K562 (cell line): ENCODE results near the gene SFT2D2. TPM values are rescaled to one million over a fixed set of nuclear protein-coding genes. Genes with fewer than 3 reads are reported as not detected.

Experiments used
- CTBP1 ChIP-seq: fragments of 450-650 bp; IDR thresholded peaks from 2 replicates; pipeline ENCODE4 v1.6.1; 2016; ENCODE audit warnings: borderline replicate concordance
- FOS ChIP-seq: IDR thresholded peaks from 3 replicates; pipeline ENCODE4 v1.6.1; 2011; ENCODE audit not compliant: insufficient read length; ENCODE audit errors: extremely low read depth
- JUNB ChIP-seq: fragments of 450-650 bp; formaldehyde crosslinking; conservative IDR thresholded peaks from 2 replicates; pipeline ENCODE4 v1.4.0; 2020; ENCODE audit warnings: mild to moderate bottlenecking
- MED1 ChIP-seq: sonication (generic); formaldehyde crosslinking; IDR thresholded peaks from 2 replicates; pipeline ENCODE4 v1.8.1; 2023; ENCODE audit warnings: missing genetic modification reagents, borderline replicate concordance
- PHTF2 ChIP-seq: fragments of 250-450 bp; sonication (Bioruptor Pico); IDR thresholded peaks from 2 replicates; pipeline ENCODE4 v1.5.0; 2021; ENCODE audit warnings: mild to moderate bottlenecking
- POLR3A ChIP-seq: IDR thresholded peaks from 2 replicates; pipeline ENCODE4 v1.6.1; 2011; ENCODE audit warnings: borderline replicate concordance, mild to moderate bottlenecking, moderate library complexity; ENCODE audit not compliant: insufficient read length, insufficient read depth; ENCODE audit errors: extremely low read depth
- RNF219 ChIP-seq: fragments of 250-450 bp; sonication (Bioruptor Pico); IDR thresholded peaks from 2 replicates; pipeline ENCODE4 v1.5.0; 2022; ENCODE audit warnings: mild to moderate bottlenecking
- SMARCA5 ChIP-seq: fragments of 450-650 bp; IDR thresholded peaks from 2 replicates; pipeline ENCODE4 v1.6.1; 2016
- SRSF3 ChIP-seq: fragments of 200-400 bp; formaldehyde crosslinking; IDR thresholded peaks from 2 replicates; pipeline ENCODE4 v1.6.1; 2016; ENCODE audit warnings: mild to moderate bottlenecking, low read length, moderate library complexity; ENCODE audit not compliant: insufficient read depth
- ZC3H4 ChIP-seq: sonication (generic); formaldehyde crosslinking; IDR thresholded peaks from 2 replicates; pipeline ENCODE4 v1.9.0; 2021; ENCODE audit warnings: missing genetic modification reagents, borderline replicate concordance
- ZC3H8 ChIP-seq: fragments of 450-650 bp; IDR thresholded peaks from 2 replicates; pipeline ENCODE4 v1.6.1; 2017
- ZNF140 ChIP-seq: fragments of 250-450 bp; sonication (Bioruptor Pico); IDR thresholded peaks from 2 replicates; pipeline ENCODE4 v1.8.0; 2021; ENCODE audit warnings: moderate library complexity, mild to moderate bottlenecking, inconsistent platforms
- ZNF197 ChIP-seq: fragments of 200-800 bp; sonication (Bioruptor generic); IDR thresholded peaks from 2 replicates; pipeline ENCODE4 v1.6.1; 2016; ENCODE audit warnings: low read depth, missing genetic modification characterization, missing compliant biosample characterization
- ZNF507 ChIP-seq: conservative IDR thresholded peaks from 2 replicates; pipeline ENCODE4 v1.6.1; 2017; ENCODE audit warnings: missing genetic modification characterization, missing compliant biosample characterization
- ZNF764 ChIP-seq: fragments of 250-450 bp; sonication (Bioruptor Pico); IDR thresholded peaks from 2 replicates; pipeline ENCODE4 v1.4.0; 2020; ENCODE audit warnings: low read depth, mild to moderate bottlenecking, moderate library complexity
- polyA plus RNA-seq, 8 experiments: library from polyadenylated mRNA; depleted of rRNA in 4 of 8; stranded (reverse) in 5 of 8; unstranded in 3 of 8; fragments of >200 nt; fragmentation: Nextera tagmentation in 2 of 8; fragmentation: Illumina TruSeq in 1 of 8; extraction: Ambion mirVana in 2 of 8; extraction: Trizol in 1 of 8; gene quantifications; 2 replicates each; pipeline versions ENCODE4 v1.2.1 to v1.2.3, GENCODE V29; 2011 to 2014; ENCODE audit warnings: inconsistent platforms in 1 of 8, missing spikeins in 1 of 8
- total RNA-seq, 7 experiments: library from RNA; depleted of rRNA in 6 of 7; stranded (reverse); fragments of >200 nt in 6 of 7; fragmentation: Illumina TruSeq in 2 of 7; extraction: Trizol in 2 of 7; gene quantifications; 2 replicates each; pipeline versions ENCODE4 v1.2.1 to v1.2.3, GENCODE V29; 2011 to 2021; ENCODE audit warnings: low replicate concordance in 1 of 7
- TF ChIP-seq, protein P1 (sequence below): fragments of 250-450 bp; sonication (Bioruptor Pico); IDR thresholded peaks from 2 replicates; pipeline ENCODE4 v1.8.0; 2021; ENCODE audit warnings: moderate library complexity, mild to moderate bottlenecking, inconsistent platforms
- TF ChIP-seq, protein P2 (sequence below): fragments of 200-400 bp; formaldehyde crosslinking; IDR thresholded peaks from 2 replicates; pipeline ENCODE4 v1.6.1; 2017; ENCODE audit warnings: mild to moderate bottlenecking, low read depth, low read length, moderate library complexity
- TF ChIP-seq, protein P3 (sequence below): fragments of 250-450 bp; sonication (Bioruptor Pico); IDR thresholded peaks from 2 replicates; pipeline ENCODE4 v1.5.0; 2020; ENCODE audit warnings: mild to moderate bottlenecking

Gene SFT2D2
- total and polyA plus RNA-seq, 9 of the 15 experiments (the other 6 are each of a cell fraction or from before 2014, with no cell fraction given): 3.4 to 50.1 (median 21.6) TPM

DNA sequence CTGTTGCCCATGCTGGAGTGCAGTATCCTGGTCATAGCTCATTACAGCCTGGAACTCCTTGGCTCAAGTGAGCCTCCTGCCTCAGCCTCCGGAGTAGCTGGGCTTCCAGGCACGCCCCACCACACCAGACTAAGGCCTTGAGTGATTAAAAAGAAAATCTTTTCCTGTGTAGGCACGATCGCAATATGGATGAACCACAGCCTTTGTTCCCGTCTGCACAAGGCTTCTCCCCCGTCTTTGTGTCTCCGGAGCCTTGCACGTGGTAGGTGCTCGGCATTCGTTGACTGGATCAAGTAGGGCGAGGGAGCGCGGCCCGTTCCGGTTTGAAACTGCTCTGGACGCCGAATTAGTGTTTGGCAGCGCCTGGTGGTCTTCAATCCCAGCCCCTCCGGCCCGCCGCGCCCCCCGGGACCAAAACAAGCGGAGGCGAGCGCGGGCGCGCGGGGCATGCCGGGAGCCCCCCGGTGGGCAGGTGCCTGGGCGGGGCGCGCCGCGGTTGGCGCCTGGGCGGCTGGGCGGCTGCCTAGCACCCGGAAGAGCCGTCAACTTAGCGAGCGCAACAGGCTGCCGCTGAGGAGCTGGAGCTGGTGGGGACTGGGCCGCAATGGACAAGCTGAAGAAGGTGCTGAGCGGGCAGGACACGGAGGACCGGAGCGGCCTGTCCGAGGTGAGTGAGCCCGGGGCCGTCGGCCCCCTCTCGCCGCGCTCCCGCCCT is at the start of gene SFT2D2 (continued):
- TF ChIP-seq RNF219 (CRISPR knock-in tag) (no peak), FOS (no peak), ZNF507 (no peak), ZC3H4 (CRISPR knock-in tag) (no peak), ZC3H8 (peak; percentile 72; the same call in 1 of the 2 replicates), SMARCA5 (no peak), PHTF2 (CRISPR knock-in tag) (0 out of 2 replicates have a peak, but pooled peaks have one; percentile 39), CTBP1 (peak; percentile 94), MED1 (CRISPR knock-in tag) (no peak), POLR3A (peak; percentile 11), JUNB (no peak), ZNF140 (CRISPR knock-in tag) (0 out of 2 replicates have a peak, but pooled peaks have one; percentile 6), ZNF197 (CRISPR knock-in tag) (peak; percentile 91), ZNF764 (CRISPR knock-in tag) (no peak), SRSF3 (no peak)
- TF ChIP-seq, protein P1, sequence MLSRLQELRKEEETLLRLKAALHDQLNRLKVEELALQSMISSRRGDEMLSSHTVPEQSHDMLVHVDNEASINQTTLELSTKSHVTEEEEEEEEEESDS (CRISPR knock-in tag): peak; percentile 68; the same call in 1 of the 2 replicates
- TF ChIP-seq, protein P2, sequence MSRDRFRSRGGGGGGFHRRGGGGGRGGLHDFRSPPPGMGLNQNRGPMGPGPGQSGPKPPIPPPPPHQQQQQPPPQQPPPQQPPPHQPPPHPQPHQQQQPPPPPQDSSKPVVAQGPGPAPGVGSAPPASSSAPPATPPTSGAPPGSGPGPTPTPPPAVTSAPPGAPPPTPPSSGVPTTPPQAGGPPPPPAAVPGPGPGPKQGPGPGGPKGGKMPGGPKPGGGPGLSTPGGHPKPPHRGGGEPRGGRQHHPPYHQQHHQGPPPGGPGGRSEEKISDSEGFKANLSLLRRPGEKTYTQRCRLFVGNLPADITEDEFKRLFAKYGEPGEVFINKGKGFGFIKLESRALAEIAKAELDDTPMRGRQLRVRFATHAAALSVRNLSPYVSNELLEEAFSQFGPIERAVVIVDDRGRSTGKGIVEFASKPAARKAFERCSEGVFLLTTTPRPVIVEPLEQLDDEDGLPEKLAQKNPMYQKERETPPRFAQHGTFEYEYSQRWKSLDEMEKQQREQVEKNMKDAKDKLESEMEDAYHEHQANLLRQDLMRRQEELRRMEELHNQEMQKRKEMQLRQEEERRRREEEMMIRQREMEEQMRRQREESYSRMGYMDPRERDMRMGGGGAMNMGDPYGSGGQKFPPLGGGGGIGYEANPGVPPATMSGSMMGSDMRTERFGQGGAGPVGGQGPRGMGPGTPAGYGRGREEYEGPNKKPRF: no peak
- TF ChIP-seq, protein P3, sequence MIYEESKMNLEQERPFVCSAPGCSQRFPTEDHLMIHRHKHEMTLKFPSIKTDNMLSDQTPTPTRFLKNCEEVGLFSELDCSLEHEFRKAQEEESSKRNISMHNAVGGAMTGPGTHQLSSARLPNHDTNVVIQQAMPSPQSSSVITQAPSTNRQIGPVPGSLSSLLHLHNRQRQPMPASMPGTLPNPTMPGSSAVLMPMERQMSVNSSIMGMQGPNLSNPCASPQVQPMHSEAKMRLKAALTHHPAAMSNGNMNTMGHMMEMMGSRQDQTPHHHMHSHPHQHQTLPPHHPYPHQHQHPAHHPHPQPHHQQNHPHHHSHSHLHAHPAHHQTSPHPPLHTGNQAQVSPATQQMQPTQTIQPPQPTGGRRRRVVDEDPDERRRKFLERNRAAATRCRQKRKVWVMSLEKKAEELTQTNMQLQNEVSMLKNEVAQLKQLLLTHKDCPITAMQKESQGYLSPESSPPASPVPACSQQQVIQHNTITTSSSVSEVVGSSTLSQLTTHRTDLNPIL (CRISPR knock-in tag): no peak
